MV-4-11 (cell line): Measurements from ENCODE around the gene PLSCR4.
"Not testable (repeated sequence)": the region's sequence is repeated elsewhere in the genome, so short reads cannot be mapped to it uniquely, and the experiment has no call there.

Source experiments
- DNase-seq: peaks from one replicate; lab custom pipeline; 2025; lab: John Stamatoyannopoulos, UW

Gene PLSCR4

GRCh38 chr3:146247911-146248310 is 3.0 kb downstream of the PLSCR4 start:
- no peak for DNase-seq

- no peak for DNase-seq
These were observed 4.4 kb downstream of the PLSCR4 start for GRCh38 chr3:146246526-146246925.

GRCh38 chr3:146243559-146243958 is 7.3 kb downstream of the PLSCR4 start:
- no peak for DNase-seq

- no peak for DNase-seq
These were observed 9.2 kb downstream of the PLSCR4 start for GRCh38 chr3:146241523-146242240.

GRCh38 chr3:146233487-146233886 is 17.4 kb downstream of the PLSCR4 start:
- no peak for DNase-seq

- no peak for DNase-seq
These were observed 23.4 kb downstream of the PLSCR4 start for GRCh38 chr3:146227486-146227885.

GRCh38 chr3:146226881-146227280 is 24.0 kb downstream of the PLSCR4 start:
- no peak for DNase-seq

GRCh38 chr3:146225458-146225857 is 25.4 kb downstream of the PLSCR4 start:
- not testable (repeated sequence) for DNase-seq

GRCh38 chr3:146223401-146224373 is 27.2 kb downstream of the PLSCR4 start:
- DNase-seq: no peak

- no peak for DNase-seq
These were observed 28.5 kb downstream of the PLSCR4 start for GRCh38 chr3:146222204-146223046.

GRCh38 chr3:146221276-146221675 is 29.6 kb downstream of the PLSCR4 start:
- no peak for DNase-seq

GRCh38 chr3:146218880-146219866 is 31.7 kb downstream of the PLSCR4 start:
- peak; percentile 9 for DNase-seq

GRCh38 chr3:146217324-146217723 is 33.6 kb downstream of the PLSCR4 start:
- DNase-seq: no peak

- no peak for DNase-seq
These were observed 36.4 kb downstream of the PLSCR4 start for GRCh38 chr3:146214493-146214892.

GRCh38 chr3:146209371-146209770 is 41.5 kb downstream of the PLSCR4 start:
- no peak for DNase-seq

GRCh38 chr3:146203776-146204175 is 47.1 kb downstream of the PLSCR4 start:
- no peak for DNase-seq

GRCh38 chr3:146200461-146201220 is 50.3 kb downstream of the PLSCR4 start:
- no peak for DNase-seq

- DNase-seq: no peak
These were observed 51.1 kb downstream of the PLSCR4 start for GRCh38 chr3:146199762-146200161.

GRCh38 chr3:146196789-146197188 is 54.1 kb downstream of the PLSCR4 start:
- no peak for DNase-seq

- no peak for DNase-seq
These were observed 55.3 kb downstream of the PLSCR4 start for GRCh38 chr3:146195605-146196004.
